Mesangial cell (primary cell): ENCODE results near the gene ANXA11. TPM values are rescaled to one million over a fixed set of nuclear protein-coding genes. Genes with fewer than 3 reads are reported as not detected.

Experiments
- total RNA-seq: library from RNA; depleted of rRNA; stranded (reverse); fragments of >200 nt; gene quantifications from 2 replicates; pipeline ENCODE4 v1.2.3, GENCODE V29; 2015

Gene ANXA11
- 136 and 204 TPM in 2 replicates for total RNA-seq

GRCh38 chr10:80205477-80206276, at the start of gene ANXA11:
ANXA11 (minus strand) TSS chr10:80205537; CDS start chr10:80172861, 32,676 bp downstream.

GRCh38 chr10:80132299-80133139, 72.8 kb downstream of the ANXA11 start, which contains the start of gene PLAC9:
PLAC9 (plus strand) TSS chr10:80132730; CDS start chr10:80132763, 33 bp downstream.

Other genes starting within 250 kb of the ANXA11 start
- gene TMEM254, start 126.9 kb downstream of the ANXA11 start, total RNA-seq = 11.7 and 16.9 TPM in 2 replicates
- not detected in 2 replicates for gene PLAC9, start 72.8 kb downstream of the ANXA11 start, total RNA-seq
- not detected in 2 replicates for gene MAT1A, start 84.1 kb upstream of the ANXA11 start, total RNA-seq
- gene DYDC1, start 151.2 kb upstream of the ANXA11 start, total RNA-seq = not detected in 2 replicates
- not detected in 2 replicates for gene DYDC2, start 151.2 kb upstream of the ANXA11 start, total RNA-seq
- 23.5 and 28.4 TPM in 2 replicates for gene PRXL2A, start 203.0 kb upstream of the ANXA11 start, total RNA-seq
- 96.6 and 98.7 TPM in 2 replicates for gene TSPAN14, start 248.8 kb upstream of the ANXA11 start, total RNA-seq